GM19397 (cell line): ENCODE data around the gene ELOVL1.

Source experiments
- ATAC-seq: cut with Tn5 transposase; IDR thresholded peaks from one replicate; pipeline ENCODE4 v1.9.1; 2021; ENCODE audit warnings: mild to moderate bottlenecking, moderate library complexity; ENCODE audit not compliant: unreplicated experiment

ELOVL1 gene

GRCh38 chr1:43331688-43332087 is 36.1 kb downstream of the ELOVL1 start:
- no peak for ATAC-seq

GRCh38 chr1:43329995-43330751 is 37.6 kb downstream of the ELOVL1 start:
- no peak for ATAC-seq

GRCh38 chr1:43327549-43328292 is 40.1 kb downstream of the ELOVL1 start:
- no peak for ATAC-seq

GRCh38 chr1:43325381-43325780 is 42.4 kb downstream of the ELOVL1 start:
- ATAC-seq, result no peak

- ATAC-seq, result no peak
These were observed 43.0 kb downstream of the ELOVL1 start for GRCh38 chr1:43324810-43325209.

GRCh38 chr1:43322506-43322905 is 45.3 kb downstream of the ELOVL1 start:
- no peak for ATAC-seq

- no peak for ATAC-seq
These were observed 46.4 kb downstream of the ELOVL1 start for GRCh38 chr1:43321331-43321891.

- ATAC-seq, result no peak
These were observed 48.0 kb downstream of the ELOVL1 start for GRCh38 chr1:43319766-43320165.

- no peak for ATAC-seq
These were observed 48.5 kb downstream of the ELOVL1 start for GRCh38 chr1:43319288-43319687.

GRCh38 chr1:43318831-43319230 is 49.0 kb downstream of the ELOVL1 start:
- no peak for ATAC-seq

- no peak for ATAC-seq
These were observed 49.9 kb downstream of the ELOVL1 start for GRCh38 chr1:43317817-43318471.

- ATAC-seq, result no peak
These were observed 50.9 kb downstream of the ELOVL1 start for GRCh38 chr1:43316738-43317520.

- ATAC-seq, result no peak
These were observed 51.7 kb downstream of the ELOVL1 start for GRCh38 chr1:43315963-43316737.

GRCh38 chr1:43315481-43315880 is 52.3 kb downstream of the ELOVL1 start:
- no peak for ATAC-seq

GRCh38 chr1:43314233-43314632 is 53.6 kb downstream of the ELOVL1 start:
- ATAC-seq, result no peak

GRCh38 chr1:43313771-43314170 is 54.0 kb downstream of the ELOVL1 start:
- no peak for ATAC-seq
